Activated CD8-positive, alpha-beta memory T cell treated with anti-CD3 and anti-CD28 coated beads for 48 hours (primary cell): Measurements from ENCODE around the gene POLR2C.
A peak's percentile ranks its signal among the peaks of the same experiment; 100 is the strongest.
"Not testable (repeated sequence)": the region's sequence is repeated elsewhere in the genome, so short reads cannot be mapped to it uniquely, and the experiment has no call there.

Experiments
- DNase-seq, 3 experiments: peaks; one replicate each; pipeline ENCODE4 v3.0.0-alpha.2; 2020; ENCODE audit warnings: low read depth in 2 of 3, low spot score in 2 of 3

POLR2C gene

DNA sequence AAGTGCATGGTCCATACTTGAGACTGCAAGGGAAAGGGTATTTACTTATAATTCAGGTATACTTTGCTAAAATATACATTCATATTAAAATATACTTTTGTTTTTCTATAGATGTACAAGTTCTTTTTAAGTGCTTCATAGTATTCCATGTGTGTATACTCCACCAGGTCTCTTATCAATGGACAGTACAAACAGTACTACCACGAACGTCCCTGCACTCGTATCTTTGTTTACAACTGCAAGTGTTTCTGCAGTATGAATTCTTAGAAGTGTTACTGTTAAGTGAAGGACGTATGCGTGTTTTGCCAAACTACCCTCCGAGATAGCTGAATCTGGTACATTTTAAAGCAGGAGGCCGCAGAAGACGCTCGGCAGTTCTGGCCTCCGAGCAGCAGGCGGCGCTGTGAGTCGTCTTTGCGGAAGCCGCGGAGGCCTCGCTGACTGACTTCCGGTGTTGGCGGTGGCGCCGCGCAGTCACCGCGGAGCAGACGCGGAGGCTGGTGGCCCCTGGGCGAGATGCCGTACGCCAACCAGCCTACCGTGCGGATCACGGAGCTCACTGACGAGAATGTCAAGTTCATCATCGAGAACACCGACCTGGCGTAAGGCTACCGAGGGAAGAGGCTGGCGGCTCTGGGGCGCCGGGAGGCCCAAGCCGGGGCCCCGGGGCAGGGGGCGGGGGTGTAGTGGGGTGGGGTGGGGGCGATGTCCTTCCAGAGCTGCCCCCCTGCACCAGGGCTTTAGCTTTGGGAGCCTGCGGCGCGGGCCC is at the start of gene POLR2C:
Gene POLR2C, plus strand, starts transcription at position 471 of the 769 bp plus-strand sequence. Its CDS starts 46 bp downstream, at position 517.
- DNase-seq, result peak; percentile 83 to 98 (median 89)

DNA sequence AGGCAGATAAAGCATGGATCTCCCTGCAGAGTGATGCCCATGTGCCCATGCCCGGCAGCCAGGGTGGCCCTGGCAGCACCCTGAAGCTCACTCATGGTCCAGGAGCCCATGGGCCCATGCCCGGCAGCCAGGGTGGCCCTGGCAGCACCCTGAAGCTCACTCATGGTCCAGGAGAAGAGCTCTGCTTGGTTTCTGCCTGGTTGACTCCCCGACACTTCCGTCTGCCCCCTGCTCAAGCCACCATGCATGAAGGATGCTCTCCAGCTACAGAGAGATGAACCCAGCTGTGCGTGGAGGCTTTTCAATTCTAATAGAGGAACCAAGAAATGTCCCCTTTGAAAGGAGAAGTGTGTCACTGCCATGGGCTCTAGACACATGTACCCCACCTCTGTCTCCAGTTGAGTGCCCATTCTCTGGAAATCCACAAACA is 49.2 kb upstream of the POLR2C start:
- no peak for DNase-seq

DNA sequence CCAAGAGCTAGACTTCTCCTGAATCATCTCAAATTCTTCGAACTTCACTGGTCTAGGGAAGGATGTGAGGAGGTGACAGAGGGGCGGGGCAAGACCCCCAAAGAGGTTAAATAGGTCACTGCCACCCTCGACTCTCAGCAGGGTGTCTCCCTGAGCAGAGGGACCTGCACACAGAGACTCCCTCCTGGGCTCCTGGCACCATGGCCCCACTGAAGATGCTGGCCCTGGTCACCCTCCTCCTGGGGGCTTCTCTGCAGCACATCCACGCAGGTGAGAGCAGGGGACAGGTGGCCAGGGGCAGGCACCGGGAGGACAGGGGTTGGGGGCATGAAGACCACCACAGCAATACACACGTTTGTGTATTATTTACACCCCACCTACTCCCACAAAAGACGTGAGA is 48.7 kb upstream of the POLR2C start:
- DNase-seq, result no peak

DNA sequence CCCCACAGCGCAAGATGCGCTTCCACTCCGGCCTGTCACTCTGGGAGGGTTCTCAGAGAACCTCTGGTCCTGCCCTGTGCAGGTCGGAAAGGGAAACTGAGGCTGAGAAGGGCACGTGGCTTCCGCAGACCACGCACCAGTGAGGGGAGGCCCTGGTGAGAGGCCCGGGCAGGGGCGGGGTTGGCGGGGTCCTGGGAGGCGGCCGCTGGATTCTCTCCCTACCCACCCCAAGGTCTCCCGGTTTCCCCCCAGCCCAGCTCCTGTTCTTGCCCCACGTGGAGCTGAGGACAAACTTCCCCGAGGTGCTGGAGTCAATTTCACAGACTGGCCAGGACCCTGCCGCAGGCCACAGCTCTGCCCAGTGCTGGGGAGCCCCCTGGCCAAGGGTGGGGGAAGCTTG is 46.4 kb upstream of the POLR2C start:
- no peak for DNase-seq

DNA sequence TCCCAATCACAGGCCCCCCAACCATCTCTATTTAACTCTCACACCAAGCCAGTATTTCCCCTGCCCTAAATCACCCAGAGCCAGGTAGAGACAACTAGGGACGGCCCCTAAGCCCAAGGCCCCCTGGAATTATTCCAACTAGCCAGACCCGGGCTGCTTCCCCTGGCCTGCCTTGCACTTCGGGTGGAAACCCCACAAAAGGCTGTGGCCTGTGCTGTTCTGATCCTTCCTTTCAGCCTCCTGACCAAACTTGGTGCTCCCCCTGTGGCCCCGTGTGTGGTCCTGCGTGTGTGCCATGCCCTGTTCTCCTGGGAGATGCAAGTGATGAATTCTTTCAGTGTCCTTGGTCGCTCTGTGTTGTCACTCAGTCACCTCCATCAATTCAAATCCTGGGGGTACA is 43.0 kb upstream of the POLR2C start:
- DNase-seq, result no peak

DNA sequence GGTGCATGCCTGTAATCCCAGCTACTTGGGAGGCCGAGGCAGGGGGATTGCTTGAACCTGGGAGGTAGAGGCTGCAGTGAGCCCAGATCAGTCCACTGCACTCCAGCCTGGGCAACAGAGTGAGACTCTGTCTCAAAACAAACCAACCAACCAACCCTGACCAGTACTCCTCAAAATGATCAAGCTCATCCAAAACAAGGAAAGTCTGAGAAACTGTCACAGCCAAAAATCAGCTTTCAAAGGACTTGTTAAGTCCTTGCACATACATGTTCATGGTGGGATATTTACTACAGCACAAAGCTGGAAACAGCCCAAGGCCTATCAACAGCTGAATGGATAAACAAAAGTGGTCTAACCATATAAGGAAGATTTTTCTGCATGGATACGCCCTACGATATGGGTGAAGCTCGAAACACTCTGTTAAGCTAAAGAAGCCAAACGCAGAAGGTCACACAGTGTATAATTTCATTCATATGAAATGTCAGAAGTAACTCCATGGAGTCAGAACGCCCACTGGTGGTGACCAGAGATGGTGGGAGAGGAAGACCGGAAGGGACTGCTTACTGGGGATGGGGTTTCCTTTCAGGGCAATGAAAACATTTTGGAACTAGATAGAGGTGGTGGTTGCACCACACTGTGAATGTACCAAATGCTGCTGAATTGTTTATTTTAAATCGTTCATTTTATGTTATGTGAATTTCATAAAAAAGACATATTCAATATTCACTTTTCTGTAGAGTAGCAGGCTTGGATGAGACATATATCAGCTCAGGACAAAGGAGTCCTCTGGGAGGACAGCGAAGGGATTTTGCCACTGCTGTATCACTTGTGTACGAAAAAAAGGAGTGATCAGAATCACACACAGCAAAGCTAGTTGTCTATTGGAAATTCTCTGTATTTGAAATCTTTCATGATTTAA is 40.2 kb upstream of the POLR2C start:
- DNase-seq, result no peak

DNA sequence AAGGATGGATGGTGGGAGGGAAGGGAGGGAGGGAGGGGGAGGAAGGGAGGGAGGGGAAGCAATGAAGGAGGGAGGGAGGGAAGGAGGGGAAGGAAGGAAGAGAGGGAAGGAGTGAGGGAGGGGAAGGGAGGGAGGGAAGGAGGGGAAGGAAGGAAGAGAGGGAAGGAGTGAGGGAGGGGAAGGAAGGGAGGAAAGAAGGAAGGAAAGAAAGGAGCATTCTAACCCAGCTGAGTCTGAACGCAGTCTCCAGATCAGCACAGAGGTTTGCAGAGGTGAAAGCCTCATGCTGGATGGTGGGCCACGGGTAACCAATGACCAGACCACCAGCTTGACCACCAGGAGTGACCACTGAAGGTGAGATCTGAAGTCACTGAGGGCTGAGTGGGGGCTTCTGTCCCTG is 39.3 kb upstream of the POLR2C start:
- DNase-seq, result no peak

DNA sequence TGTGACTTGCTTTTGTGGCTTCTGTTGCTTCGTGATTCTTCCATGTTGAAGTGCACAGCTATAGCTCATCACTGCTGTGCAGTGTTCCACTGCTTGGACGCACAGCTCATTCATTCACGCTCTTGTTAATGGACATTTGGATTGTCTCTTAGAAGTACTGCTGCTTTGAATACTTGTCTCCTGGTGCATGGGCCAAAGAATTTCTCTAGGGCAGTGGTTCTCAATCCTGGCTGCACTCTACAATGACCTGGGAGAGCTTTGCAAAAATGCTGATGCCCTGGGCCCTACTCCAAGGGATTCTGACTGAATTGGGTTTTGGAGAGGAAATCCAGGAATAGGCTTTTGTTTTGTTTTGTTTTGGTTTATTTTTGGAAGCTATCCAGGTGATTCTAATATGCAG is 37.9 kb upstream of the POLR2C start:
- DNase-seq, result no peak

DNA sequence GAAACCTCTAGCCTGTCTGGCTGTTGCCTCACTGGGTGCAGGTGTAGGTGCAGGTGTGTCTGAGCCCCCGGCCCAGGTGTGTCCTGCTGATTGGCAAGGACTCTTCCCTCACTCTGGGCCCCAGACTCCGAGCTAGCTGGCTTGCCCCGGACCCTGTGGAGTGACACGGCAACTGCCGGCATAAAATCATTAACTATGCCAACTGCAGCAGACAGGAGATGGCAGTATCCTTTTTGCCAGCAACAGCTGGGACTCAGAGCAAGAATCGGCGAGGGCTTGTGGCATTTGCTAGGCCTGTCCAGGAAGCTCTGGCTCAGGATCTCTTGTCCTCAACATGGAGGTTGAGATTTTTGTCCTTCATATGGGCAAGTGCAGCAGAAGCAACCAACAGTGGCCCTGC is 36.1 kb upstream of the POLR2C start:
- DNase-seq, result no peak

DNA sequence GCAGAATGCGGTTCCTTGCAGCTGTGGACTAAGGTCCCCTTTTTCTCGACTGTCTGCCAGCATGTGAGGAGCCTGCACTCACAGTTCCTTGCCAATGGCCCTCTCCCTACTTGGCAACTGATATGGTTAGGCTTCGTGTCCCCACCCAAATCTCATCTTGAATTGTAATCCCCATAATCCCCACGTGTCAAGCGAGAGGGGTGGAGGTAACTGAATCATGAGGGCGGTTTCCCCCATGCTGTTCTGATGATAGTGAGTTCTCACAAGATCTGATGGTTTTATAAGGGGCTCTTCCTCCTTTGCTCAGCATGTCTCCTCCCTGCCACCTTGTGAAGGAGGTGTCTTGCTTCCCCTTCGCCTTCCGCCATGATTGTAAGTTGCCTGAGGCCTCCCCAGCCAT is 35.2 kb upstream of the POLR2C start:
- no peak for DNase-seq

DNA sequence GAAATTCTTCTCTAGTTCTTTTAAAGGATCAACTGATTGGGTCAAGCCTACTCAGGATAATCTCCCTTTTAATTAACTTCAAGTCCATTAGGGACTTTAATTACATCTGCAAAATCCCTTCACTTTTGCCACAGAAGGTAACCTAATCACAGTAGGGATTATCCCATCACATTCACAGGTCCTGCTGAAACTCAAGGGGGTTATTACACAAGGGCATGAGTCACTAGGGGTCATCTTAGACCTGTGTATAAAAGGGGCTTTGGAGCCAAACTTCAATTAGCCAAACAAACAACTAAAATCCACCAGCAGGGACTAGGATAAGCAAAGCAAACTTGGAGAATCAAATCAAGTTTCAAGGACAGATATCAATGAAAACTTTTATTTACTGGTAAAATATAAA is 34.7 kb upstream of the POLR2C start:
- no peak for DNase-seq

DNA sequence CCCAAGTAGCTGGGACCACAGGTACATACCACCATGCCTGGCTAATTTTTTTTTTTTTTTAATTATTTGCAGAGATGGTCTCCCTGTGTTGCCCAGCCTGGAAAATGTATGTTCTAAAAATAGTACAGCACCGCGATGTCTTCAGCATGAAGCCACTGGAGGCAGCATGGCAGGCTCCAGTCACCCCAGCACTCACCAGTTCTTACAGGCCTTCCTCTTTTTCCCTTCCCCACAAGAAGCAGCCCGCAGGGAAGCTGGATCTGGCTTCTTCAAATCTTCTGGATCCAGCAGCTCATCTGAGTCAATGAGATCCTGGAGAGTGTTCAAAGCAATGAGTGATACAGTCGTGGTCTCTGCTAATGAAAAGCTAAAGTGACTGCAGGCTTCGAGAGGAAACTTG is 31.5 kb upstream of the POLR2C start:
- no peak for DNase-seq

DNA sequence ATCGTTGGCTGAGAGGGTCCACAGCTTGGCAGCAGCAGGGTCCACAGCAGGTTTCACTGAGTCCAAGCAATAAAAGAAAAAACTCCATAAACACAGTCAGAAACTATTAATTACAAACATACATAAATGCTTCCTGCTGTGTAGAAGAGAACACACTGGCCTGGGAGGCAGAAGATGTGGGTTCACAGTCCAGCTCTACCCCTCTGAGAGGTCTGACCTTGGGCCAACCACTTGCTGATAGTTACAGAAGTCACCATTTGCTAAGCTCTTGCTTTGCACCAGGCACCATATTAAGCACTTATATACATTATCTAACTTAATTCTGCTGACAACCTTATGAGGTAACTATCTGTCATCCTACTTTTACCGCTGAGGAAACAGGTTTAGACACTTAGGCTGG is 30.0 kb upstream of the POLR2C start:
- DNase-seq, result no peak

DNA sequence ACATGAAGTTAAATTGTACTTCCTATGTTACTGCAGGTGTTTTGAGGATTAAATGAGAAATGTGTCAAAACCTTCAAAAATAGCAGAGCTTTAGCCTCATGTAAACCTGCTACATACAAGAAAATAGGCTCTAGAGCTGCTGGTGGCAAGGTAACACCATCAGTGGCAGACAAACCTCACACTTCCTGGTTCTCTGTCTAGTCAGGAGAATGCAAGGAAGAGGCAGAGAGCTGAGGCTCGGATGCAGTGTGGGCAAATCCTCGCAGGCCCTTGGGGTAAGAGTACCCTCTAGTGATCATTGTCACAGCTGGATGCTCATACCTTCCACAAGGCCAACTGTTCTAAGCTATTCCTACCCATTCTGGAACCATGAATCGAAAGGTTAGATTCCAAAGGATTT is 29.5 kb upstream of the POLR2C start:
- no peak for DNase-seq

DNA sequence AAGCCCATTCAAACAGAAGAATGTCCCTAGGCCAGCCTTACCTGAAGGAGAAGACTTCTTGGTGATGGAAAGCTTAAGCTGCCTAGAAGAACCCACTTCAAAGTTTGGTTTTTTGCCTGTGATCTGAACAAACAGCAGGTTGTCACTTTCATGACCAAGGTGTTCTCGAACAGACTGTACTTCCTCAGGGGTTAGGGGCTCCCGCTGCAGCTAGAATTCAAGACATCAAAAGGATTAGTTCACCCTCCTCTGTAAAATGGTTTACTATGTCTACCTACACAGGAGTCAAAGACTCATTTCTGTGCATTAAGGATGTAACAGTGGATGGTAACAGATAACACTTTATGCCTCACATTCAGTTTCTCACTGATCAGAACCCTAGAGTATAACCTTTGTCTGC is 28.5 kb upstream of the POLR2C start:
- no peak for DNase-seq

DNA sequence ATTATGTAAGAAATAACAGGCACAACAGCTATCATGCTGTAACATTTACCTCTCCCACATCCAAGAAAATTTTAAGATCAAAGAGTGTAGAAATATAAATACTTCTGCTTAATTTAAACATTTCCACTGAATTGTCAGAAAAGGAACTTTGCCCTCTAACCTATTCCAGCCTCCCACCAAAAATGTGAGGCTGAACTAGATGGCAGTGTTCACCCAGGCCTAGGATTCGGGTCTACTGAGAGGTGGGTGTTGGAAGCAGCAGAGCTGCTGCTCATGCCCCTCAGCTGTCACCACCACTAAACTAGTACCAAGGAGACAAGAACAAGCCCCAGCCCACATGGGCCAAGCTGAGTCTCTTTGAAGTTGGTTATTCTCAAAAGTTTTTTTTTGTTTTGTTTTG is 26.6 kb upstream of the POLR2C start:
- no peak for DNase-seq

DNA sequence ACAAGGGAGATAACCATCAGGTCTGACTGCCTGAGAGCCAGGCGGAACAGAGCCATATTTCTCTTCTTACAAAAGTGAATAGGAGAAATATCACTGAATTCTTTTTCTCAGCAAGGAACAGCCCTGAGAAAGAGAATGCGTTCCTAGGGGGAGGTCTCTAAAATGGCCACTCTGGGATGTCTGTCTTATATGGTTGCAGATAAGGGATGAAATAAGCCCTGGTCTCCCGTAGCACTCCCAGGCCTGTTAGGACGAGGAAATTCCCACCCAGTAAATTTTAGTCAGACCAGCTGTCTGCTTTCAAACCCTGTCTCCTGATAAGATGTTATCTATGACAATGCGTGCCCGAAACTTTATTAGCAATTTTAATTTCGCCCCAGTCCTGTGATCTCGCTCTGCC is 22.5 kb upstream of the POLR2C start:
- DNase-seq, result not testable (repeated sequence)

DNA sequence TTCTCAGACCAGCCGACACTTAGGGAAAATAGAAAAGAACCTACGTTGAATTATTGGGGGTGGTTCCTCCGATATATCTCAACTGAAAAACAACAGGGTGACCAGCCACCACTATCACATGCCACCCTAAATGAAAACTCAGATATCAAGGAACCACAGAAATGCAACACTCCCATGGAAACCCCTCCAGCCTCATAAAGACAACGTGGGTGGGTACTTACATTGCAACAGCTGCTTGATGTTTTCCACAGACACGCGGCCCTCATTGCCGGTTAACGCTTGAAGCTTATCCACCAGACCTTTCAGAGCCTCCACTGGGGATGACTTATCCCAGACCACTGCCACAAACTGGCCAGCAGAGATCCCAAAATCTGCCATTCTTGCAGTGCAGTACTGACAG is 21.9 kb upstream of the POLR2C start:
- DNase-seq, result not testable (repeated sequence)

DNA sequence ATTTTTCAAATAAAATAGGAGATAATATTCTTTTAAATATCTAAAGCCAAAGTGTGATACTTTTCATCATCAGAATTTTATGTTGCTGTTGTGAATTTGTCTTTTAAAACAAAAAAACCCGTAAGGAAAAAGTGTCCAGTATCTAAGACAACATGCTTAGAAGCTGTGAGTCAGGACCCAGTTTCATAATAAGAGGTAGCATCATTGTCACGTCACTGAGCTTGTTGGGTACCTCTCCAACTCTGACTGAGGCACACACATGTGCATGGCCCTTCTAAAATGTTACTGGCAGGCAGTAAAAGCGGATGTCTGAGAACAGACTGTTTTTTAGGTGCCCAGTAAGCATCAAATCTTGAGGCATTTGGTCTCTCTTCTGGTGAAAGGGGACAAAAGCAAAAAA is 17.8 kb upstream of the POLR2C start:
- no peak for DNase-seq

DNA sequence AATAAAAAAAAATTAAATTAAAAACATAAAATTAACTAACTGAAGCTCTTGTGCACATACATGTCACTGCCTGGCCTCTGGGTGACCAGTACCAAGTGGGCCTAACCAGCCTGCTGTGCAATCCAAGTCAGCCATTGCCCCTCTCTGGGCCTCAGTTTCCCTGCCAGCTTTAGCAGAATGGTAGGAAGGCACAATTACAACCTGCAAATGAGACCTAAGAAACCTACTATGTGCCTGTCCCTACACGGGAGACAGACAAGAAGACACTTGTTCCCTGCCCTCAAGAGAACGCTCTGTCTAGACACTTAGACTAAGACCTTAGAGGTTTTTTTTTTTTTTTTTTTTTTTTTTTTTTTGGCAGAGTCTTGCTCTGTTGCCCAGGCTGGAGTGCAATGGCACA is 17.0 kb upstream of the POLR2C start:
- no peak for DNase-seq

DNA sequence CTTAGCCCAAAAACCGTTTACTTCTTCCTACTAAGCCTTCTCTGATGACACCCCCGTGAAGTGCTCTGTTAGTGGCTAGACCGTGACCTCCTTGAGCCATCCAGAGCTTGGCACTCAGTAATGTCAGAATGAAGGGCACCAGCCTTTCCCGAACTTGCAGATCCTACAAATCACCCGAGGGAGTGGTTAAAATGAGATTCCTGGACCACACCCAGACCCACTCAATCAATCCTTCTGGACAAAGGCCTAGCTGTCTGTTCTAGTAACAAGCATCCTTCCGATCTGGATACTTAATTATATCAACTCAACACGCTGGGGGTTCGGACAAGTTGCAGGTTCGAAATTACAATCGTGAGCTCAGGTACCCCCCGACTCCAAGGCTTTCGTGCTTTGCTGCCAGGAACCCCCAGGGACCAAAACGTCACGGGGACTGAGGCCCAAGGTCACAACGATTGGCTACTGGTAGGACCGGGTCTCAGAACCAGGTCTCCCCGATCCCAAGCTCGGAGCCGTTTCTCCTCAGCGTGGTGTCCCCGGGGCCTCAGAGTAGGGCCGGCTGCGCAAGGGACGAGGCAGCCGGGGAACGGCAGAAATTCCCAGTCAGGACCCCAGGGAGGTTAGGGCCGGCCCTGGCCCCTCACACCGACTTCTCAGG is 15.8 kb upstream of the POLR2C start:
- peak in 1 of 3 experiments; percentile 13 for DNase-seq
